HepG2 (cell line): Measurements from ENCODE around the gene RDH12.

Experiments
- BRF2 ChIP-seq: sonication (generic); formaldehyde crosslinking; IDR thresholded peaks from 2 replicates; pipeline ENCODE4 v1.8.1; 2022; ENCODE audit warnings: mild to moderate bottlenecking, missing genetic modification reagents
- CTCF ChIP-seq: sonication (generic); formaldehyde crosslinking; IDR thresholded peaks from 2 replicates; pipeline ENCODE4 v1.5.0; 2020; ENCODE audit warnings: mild to moderate bottlenecking, missing genetic modification reagents, moderate library complexity
- GABPB1 ChIP-seq: IDR thresholded peaks from 2 replicates; pipeline ENCODE4 v1.6.1; 2016; ENCODE audit warnings: mild to moderate bottlenecking, missing genetic modification reagents, moderate library complexity, missing compliant biosample characterization
- HMGXB4 ChIP-seq, 2 experiments: sonication (generic) in 1 of 2; formaldehyde crosslinking in 1 of 2; IDR thresholded peaks; 2 replicates each; pipeline versions ENCODE4 v1.4.0 to v1.6.1; 2018 to 2020; ENCODE audit warnings: missing genetic modification reagents in 2 of 2, borderline replicate concordance in 1 of 2, low read depth in 1 of 2, mild to moderate bottlenecking in 1 of 2, missing biosample characterization in 1 of 2
- MAZ ChIP-seq, 2 experiments: sonication (generic) in 1 of 2; formaldehyde crosslinking in 1 of 2; IDR thresholded peaks; 2 replicates each; pipeline versions ENCODE4 v1.5.0 to v1.6.1; 2012 to 2020; ENCODE audit warnings: low read depth in 2 of 2, mild to moderate bottlenecking in 2 of 2, borderline replicate concordance in 1 of 2, improper control_type of control experiment in 1 of 2, low read length in 1 of 2, missing genetic modification reagents in 1 of 2, moderate library complexity in 1 of 2
- POLR2AphosphoS5 ChIP-seq: IDR thresholded peaks from 2 replicates; pipeline ENCODE4 v1.6.1; 2012; ENCODE audit warnings: low read depth, low read length
- RELA ChIP-seq: sonication (generic); formaldehyde crosslinking; IDR thresholded peaks from 2 replicates; pipeline ENCODE4 v1.4.0; 2020; ENCODE audit warnings: missing genetic modification reagents
- RNF2 ChIP-seq: fragments of 450-650 bp; conservative IDR thresholded peaks from 2 replicates; pipeline ENCODE4 v1.6.1; 2016; ENCODE audit warnings: low read depth
- ZNF232 ChIP-seq: sonication (generic); formaldehyde crosslinking; IDR thresholded peaks from 2 replicates; pipeline ENCODE4 v1.4.0; 2020; ENCODE audit warnings: missing genetic modification reagents, borderline replicate concordance

GRCh38 chr14:67778792-67779191 is 77.1 kb downstream of the RDH12 start:
- TF ChIP-seq POLR2AphosphoS5 (no peak), RNF2 (no peak), CTCF (CRISPR knock-in tag) (no peak), RELA (no peak), BRF2 (CRISPR knock-in tag) (no peak), MAZ (IDR thresholded peaks at IDR 0.05; ENCODE audit: borderline replicate concordance, low read depth, low read length) (no peak), MAZ (CRISPR knock-in tag; IDR thresholded peaks at IDR 0.05; ENCODE audit: low read depth) (no peak), HMGXB4 (CRISPR knock-in tag; IDR thresholded peaks at IDR 0.05; ENCODE audit: borderline replicate concordance in 1 of 2, low read depth in 1 of 2) (no peak), ZNF232 (CRISPR knock-in tag) (no peak), GABPB1 (CRISPR knock-in tag) (no peak)
